ENCODE data around the gene ANAPC13.

ANAPC13 gene

GRCh38 chr3:134485718-134486576 is at the start of gene ANAPC13, which contains the start of gene CEP63:
ANAPC13 (minus strand) TSS chr3:134485985; CDS start chr3:134482904, 3,081 bp downstream.
CEP63 (plus strand) TSS chr3:134486057; CDS start chr3:134495321, 9,264 bp downstream.
- no peaks in the 10 kb centered on the region for H3K27me3 ChIP-seq (ENCODE audit: insufficient read depth, low read length)
- peak within 1 kb of the TSS; percentile 63 for H3K4me3 ChIP-seq (ENCODE audit: low read length)
- no peaks in the 10 kb centered on the region for H3K9me3 ChIP-seq (ENCODE audit: low read length)
- H3K36me3 ChIP-seq (ENCODE audit: insufficient read depth, low read length): peaks cover 22% of the 10 kb centered on the region
- peaks cover 15% of the 10 kb centered on the region for H3K4me1 ChIP-seq (ENCODE audit: insufficient read depth, low read length)
- peak within 1 kb of the TSS; percentile 26 for H2AFZ ChIP-seq (ENCODE audit: low read depth, low read length)

GRCh38 chr3:134535186-134535970 is 49.6 kb upstream of the ANAPC13 start:
- Histone ChIP-seq H2AFZ (ENCODE audit: low read depth, low read length) (no peak overlapping the region), H3K36me3 (ENCODE audit: insufficient read depth, low read length) (peaks cover 22% of the 10 kb centered on the region), H3K4me3 (ENCODE audit: low read length) (no peak overlapping the region), H3K9me3 (ENCODE audit: low read length) (no peaks in the 10 kb centered on the region), H3K27me3 (ENCODE audit: insufficient read depth, low read length) (no peaks in the 10 kb centered on the region), H3K4me1 (ENCODE audit: insufficient read depth, low read length) (no peaks in the 10 kb centered on the region)

GRCh38 chr3:134533493-134533892 is 47.7 kb upstream of the ANAPC13 start:
- Histone ChIP-seq H2AFZ (ENCODE audit: low read depth, low read length) (no peak overlapping the region), H3K27me3 (ENCODE audit: insufficient read depth, low read length) (no peaks in the 10 kb centered on the region), H3K9me3 (ENCODE audit: low read length) (no peaks in the 10 kb centered on the region), H3K4me1 (ENCODE audit: insufficient read depth, low read length) (no peaks in the 10 kb centered on the region), H3K4me3 (ENCODE audit: low read length) (no peak overlapping the region), H3K36me3 (ENCODE audit: insufficient read depth, low read length) (peaks cover 18% of the 10 kb centered on the region)

GRCh38 chr3:134527538-134528186 is 41.9 kb upstream of the ANAPC13 start:
- Histone ChIP-seq H3K36me3 (ENCODE audit: insufficient read depth, low read length) (peaks cover under 1% of the 10 kb centered on the region), H3K4me3 (ENCODE audit: low read length) (no peak overlapping the region), H2AFZ (ENCODE audit: low read depth, low read length) (no peak overlapping the region), H3K27me3 (ENCODE audit: insufficient read depth, low read length) (no peaks in the 10 kb centered on the region), H3K9me3 (ENCODE audit: low read length) (no peaks in the 10 kb centered on the region), H3K4me1 (ENCODE audit: insufficient read depth, low read length) (no peaks in the 10 kb centered on the region)

GRCh38 chr3:134527037-134527436 is 41.3 kb upstream of the ANAPC13 start:
- no peak overlapping the region for H3K4me3 ChIP-seq (ENCODE audit: low read length)
- H3K4me1 ChIP-seq (ENCODE audit: insufficient read depth, low read length): no peaks in the 10 kb centered on the region
- H2AFZ ChIP-seq (ENCODE audit: low read depth, low read length): no peak overlapping the region
- peaks cover 2% of the 10 kb centered on the region for H3K9me3 ChIP-seq (ENCODE audit: low read length)
- H3K36me3 ChIP-seq (ENCODE audit: insufficient read depth, low read length): no peaks in the 10 kb centered on the region
- no peaks in the 10 kb centered on the region for H3K27me3 ChIP-seq (ENCODE audit: insufficient read depth, low read length)

GRCh38 chr3:134526319-134526718 is 40.5 kb upstream of the ANAPC13 start:
- peaks cover 2% of the 10 kb centered on the region for H3K9me3 ChIP-seq (ENCODE audit: low read length)
- no peaks in the 10 kb centered on the region for H3K27me3 ChIP-seq (ENCODE audit: insufficient read depth, low read length)

GRCh38 chr3:134525293-134525692 is 39.5 kb upstream of the ANAPC13 start:
- no peaks in the 10 kb centered on the region for H3K27me3 ChIP-seq (ENCODE audit: insufficient read depth, low read length)
- H3K36me3 ChIP-seq (ENCODE audit: insufficient read depth, low read length): no peaks in the 10 kb centered on the region
- no peak overlapping the region for H2AFZ ChIP-seq (ENCODE audit: low read depth, low read length)
- H3K4me3 ChIP-seq (ENCODE audit: low read length): no peak overlapping the region
- H3K9me3 ChIP-seq (ENCODE audit: low read length): peaks cover 2% of the 10 kb centered on the region
- H3K4me1 ChIP-seq (ENCODE audit: insufficient read depth, low read length): no peaks in the 10 kb centered on the region

More at GRCh38 chr3:134526319-134526718, 40.5 kb upstream of the ANAPC13 start:
- Histone ChIP-seq H3K4me1 (ENCODE audit: insufficient read depth, low read length) (no peaks in the 10 kb centered on the region), H3K36me3 (ENCODE audit: insufficient read depth, low read length) (no peaks in the 10 kb centered on the region), H2AFZ (ENCODE audit: low read depth, low read length) (no peak overlapping the region), H3K4me3 (ENCODE audit: low read length) (no peak overlapping the region)

- no peaks in the 10 kb centered on the region for H3K27me3 ChIP-seq (ENCODE audit: insufficient read depth, low read length)
Measured at GRCh38 chr3:134522541-134522940, 36.8 kb upstream of the ANAPC13 start.

GRCh38 chr3:134517791-134518190 is 32.0 kb upstream of the ANAPC13 start:
- Histone ChIP-seq H3K4me1 (ENCODE audit: insufficient read depth, low read length) (peaks cover 8% of the 10 kb centered on the region), H3K27me3 (ENCODE audit: insufficient read depth, low read length) (no peaks in the 10 kb centered on the region), H3K9me3 (ENCODE audit: low read length) (peaks cover 4% of the 10 kb centered on the region), H3K36me3 (ENCODE audit: insufficient read depth, low read length) (peaks cover 8% of the 10 kb centered on the region), H3K4me3 (ENCODE audit: low read length) (no peak overlapping the region), H2AFZ (ENCODE audit: low read depth, low read length) (no peak overlapping the region)

More at GRCh38 chr3:134522541-134522940, 36.8 kb upstream of the ANAPC13 start:
- no peak overlapping the region for H3K4me3 ChIP-seq (ENCODE audit: low read length)
- H3K4me1 ChIP-seq (ENCODE audit: insufficient read depth, low read length): no peaks in the 10 kb centered on the region
- H3K9me3 ChIP-seq (ENCODE audit: low read length): peaks cover 2% of the 10 kb centered on the region
- peaks cover 2% of the 10 kb centered on the region for H3K36me3 ChIP-seq (ENCODE audit: insufficient read depth, low read length)
- H2AFZ ChIP-seq (ENCODE audit: low read depth, low read length): no peak overlapping the region

- Histone ChIP-seq H2AFZ (ENCODE audit: low read depth, low read length) (no peak overlapping the region), H3K4me1 (ENCODE audit: insufficient read depth, low read length) (peaks cover 8% of the 10 kb centered on the region), H3K27me3 (ENCODE audit: insufficient read depth, low read length) (no peaks in the 10 kb centered on the region), H3K9me3 (ENCODE audit: low read length) (peaks cover 2% of the 10 kb centered on the region), H3K36me3 (ENCODE audit: insufficient read depth, low read length) (peaks cover 8% of the 10 kb centered on the region), H3K4me3 (ENCODE audit: low read length) (no peak overlapping the region)
Measured at GRCh38 chr3:134516905-134517304, 31.1 kb upstream of the ANAPC13 start.

GRCh38 chr3:134511500-134511899 is 25.7 kb upstream of the ANAPC13 start:
- Histone ChIP-seq H3K36me3 (ENCODE audit: insufficient read depth, low read length) (peaks cover 35% of the 10 kb centered on the region), H3K27me3 (ENCODE audit: insufficient read depth, low read length) (no peaks in the 10 kb centered on the region), H2AFZ (ENCODE audit: low read depth, low read length) (no peak overlapping the region), H3K4me1 (ENCODE audit: insufficient read depth, low read length) (peaks cover 8% of the 10 kb centered on the region), H3K4me3 (ENCODE audit: low read length) (no peak overlapping the region), H3K9me3 (ENCODE audit: low read length) (no peaks in the 10 kb centered on the region)

GRCh38 chr3:134505485-134505884 is 19.7 kb upstream of the ANAPC13 start:
- Histone ChIP-seq H2AFZ (ENCODE audit: low read depth, low read length) (no peak overlapping the region), H3K27me3 (ENCODE audit: insufficient read depth, low read length) (no peaks in the 10 kb centered on the region), H3K4me1 (ENCODE audit: insufficient read depth, low read length) (no peaks in the 10 kb centered on the region), H3K4me3 (ENCODE audit: low read length) (no peak overlapping the region), H3K36me3 (ENCODE audit: insufficient read depth, low read length) (peaks cover 24% of the 10 kb centered on the region), H3K9me3 (ENCODE audit: low read length) (peaks cover 9% of the 10 kb centered on the region)

GRCh38 chr3:134504132-134504531 is 18.3 kb upstream of the ANAPC13 start:
- Histone ChIP-seq H2AFZ (ENCODE audit: low read depth, low read length) (no peak overlapping the region), H3K36me3 (ENCODE audit: insufficient read depth, low read length) (peaks cover 15% of the 10 kb centered on the region), H3K4me3 (ENCODE audit: low read length) (no peak overlapping the region), H3K9me3 (ENCODE audit: low read length) (peaks cover 14% of the 10 kb centered on the region), H3K27me3 (ENCODE audit: insufficient read depth, low read length) (no peaks in the 10 kb centered on the region), H3K4me1 (ENCODE audit: insufficient read depth, low read length) (no peaks in the 10 kb centered on the region)

Measured in neuron (in vitro differentiated cells).